Stimulated activated CD8-positive, alpha-beta memory T cell treated with anti-CD3 and anti-CD28 coated beads, Interleukin-4, amount 100 ng/mL, for 24 hours (primary cell): ENCODE data around the gene NFATC3.
A peak's percentile ranks its signal among the peaks of the same experiment; 100 is the strongest.

Source experiments
- DNase-seq: peaks from one replicate; pipeline ENCODE4 v3.0.0-alpha.2; 2020; ENCODE audit warnings: low read depth

Gene NFATC3

DNA sequence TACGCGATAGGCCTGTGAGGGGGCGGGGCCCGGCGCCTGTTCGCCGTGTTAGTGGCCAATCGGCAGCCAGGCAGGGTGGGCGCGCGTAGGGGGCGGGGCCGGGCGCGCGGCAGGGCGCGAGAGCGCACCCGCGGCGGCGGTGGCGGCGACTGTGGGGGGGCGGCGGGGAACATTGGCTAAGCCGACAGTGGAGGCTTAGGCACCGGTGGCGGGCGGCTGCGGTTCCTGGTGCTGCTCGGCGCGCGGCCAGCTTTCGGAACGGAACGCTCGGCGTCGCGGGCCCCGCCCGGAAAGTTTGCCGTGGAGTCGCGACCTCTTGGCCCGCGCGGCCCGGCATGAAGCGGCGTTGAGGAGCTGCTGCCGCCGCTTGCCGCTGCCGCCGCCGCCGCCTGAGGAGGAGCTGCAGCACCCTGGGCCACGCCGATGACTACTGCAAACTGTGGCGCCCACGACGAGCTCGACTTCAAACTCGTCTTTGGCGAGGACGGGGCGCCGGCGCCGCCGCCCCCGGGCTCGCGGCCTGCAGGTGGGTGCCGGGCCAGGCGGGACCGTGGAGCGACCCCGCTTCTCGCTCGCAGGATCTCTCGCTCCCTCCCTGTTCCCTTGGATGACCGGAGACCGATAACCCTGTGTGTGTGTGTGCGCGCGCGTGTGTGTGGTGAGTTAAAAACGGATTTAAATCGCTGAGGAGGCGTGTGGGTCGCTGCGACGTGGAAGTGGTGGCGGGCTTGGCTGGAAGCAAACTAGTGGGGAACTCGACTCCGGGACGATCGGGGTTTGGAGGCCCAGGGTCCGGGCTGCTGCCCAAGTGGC is at the start of gene NFATC3:
Gene NFATC3, plus strand, starts transcription at position 112 of the 813 bp plus-strand sequence. Its CDS starts 312 bp downstream, at position 424.
- DNase-seq = peak; percentile 99

DNA sequence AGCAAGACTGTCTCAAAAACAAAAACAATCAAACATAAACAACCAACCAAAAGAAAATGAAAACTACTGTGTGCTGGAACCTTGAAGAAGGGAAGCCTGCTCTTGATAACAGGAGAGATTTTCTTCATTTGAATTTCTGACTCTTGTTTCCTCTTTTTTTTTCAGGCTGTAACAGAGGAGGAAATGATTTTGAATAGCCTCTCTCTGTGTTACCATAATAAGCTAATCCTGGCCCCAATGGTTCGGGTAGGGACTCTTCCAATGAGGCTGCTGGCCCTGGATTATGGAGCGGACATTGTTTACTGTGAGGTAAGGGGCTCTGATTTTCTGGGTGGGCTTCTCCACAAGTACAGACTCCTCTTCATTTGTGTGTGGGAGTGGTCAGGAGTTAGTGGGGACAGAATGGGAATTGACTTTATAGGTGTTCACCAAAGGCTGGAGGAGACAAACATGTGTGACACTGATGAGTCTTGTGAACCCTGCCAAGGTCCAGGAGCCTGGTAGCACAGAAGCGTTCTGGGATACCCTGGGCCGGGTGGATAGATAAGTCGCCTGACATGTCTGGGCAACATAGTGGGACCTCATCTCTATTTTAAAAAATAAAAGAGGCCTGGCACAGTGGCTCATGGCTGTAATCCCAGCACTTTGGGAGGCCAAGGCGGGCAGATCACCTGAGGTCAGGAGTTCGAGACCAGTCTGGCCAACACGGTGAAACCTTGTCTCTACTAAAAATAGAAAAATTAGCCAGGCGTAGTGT is 47.2 kb upstream of the NFATC3 start:
- no peak for DNase-seq

DNA sequence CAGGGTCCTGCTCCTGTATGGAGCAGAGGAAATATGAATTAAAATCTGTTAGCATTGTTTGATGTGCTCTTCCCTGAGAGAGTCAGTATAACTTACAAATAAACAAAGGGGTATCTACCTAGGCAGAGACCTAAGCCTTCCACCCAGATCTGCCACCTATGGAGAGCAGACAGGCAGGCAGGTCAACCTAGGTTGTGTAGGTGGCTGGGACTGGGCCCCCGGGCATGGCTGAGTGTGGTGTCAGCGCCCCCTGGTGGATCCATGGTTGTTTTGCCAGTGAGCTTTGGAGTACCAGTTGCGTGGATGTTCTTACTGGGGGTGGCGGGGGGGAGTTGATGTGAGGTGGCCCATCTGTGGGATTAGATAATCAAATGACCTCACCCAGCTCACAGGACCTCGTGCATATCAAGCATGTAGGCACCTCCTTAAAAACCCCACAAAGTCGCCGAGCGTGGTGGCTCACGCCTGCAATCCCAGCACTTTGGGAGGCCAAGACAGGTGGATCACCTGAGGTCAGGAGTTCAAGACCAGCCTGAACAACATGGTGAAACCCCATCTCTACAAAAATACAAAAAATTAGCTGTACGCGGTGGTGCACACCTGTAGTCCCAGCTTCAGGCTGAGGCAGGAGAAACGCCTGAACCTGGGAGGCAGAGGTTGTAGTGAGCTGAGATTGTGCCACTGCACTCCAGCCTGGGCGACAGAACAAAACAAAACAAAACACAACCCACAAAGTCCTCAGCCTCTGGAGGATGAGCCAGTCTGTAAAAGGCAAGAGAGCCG is 44.5 kb upstream of the NFATC3 start:
- peak; percentile 82 for DNase-seq

DNA sequence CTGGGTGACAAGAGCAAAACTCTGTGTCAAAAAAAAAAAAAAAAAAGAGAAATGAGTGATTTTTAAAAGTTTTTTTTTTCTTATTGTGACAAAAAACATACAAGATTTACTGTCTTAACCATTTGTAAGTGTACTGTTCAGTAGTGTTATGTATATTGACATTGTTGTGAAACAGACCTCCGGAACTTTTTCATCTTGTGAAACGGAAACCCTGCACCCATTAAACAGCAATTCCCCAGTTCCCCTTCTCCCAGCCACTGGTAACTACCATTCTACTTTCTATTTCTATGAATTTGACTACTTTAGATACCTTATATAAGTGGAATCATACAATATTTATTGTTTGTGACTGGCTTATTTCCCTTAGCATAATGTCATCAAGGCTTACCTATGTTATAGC is 43.4 kb upstream of the NFATC3 start:
- DNase-seq = no peak

DNA sequence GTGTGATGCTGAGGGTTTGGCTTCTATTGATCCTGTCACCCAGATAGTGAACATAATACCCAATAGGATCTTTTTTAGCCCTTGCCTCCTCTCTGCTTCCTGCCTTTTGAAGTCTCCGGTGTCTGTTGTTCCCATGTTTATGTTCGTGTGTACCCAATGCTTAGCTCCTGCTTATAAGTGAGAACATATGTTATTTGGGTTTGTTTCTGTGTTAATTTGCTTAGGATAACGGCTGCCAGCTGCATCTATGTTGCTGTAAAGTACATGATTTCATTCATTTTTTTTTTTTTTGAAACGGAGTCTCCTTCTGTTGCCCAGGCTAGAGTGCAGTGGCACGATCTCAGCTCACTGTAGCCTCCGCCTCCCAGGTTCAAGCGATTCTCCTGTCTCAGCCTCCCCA is 39.1 kb upstream of the NFATC3 start:
- DNase-seq = no peak

DNA sequence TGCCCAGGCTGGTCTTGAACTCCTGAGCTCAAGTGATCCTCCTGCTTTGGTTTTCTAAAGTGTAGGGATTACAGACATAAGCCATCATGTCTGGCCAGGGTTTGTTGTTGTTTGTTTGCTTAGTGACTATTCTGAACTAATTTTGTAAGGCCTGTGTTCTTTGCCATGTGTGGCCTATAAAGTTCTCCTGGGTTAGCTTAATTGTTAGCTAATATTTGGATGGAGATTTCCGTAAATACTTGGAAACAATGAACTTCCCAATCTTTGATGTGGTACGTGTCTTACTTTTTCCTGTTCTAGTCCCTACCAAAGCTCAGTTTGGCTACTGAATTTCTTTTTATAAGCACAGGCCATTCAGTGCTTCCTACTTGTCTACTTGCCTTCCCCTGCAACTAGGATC is 37.2 kb upstream of the NFATC3 start:
- DNase-seq = no peak

DNA sequence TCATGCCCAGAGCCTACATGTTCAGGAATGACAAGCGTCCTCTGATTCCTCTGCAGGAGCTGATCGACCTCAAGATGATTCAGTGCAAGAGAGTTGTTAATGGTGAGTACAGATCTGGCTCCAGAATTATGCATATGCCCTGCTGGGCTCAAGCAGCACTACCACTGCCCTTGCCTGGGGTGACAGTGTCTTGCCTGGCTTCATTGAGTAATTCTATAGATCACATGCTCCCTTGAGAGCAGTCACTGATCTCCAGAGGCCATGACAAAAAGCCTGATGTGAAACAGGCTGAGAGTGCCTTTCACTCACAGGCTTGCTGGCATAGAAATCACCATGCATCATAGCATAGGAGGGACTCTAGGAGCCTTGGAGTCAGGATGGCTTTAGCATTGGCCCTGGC is 35.7 kb upstream of the NFATC3 start:
- DNase-seq = no peak

DNA sequence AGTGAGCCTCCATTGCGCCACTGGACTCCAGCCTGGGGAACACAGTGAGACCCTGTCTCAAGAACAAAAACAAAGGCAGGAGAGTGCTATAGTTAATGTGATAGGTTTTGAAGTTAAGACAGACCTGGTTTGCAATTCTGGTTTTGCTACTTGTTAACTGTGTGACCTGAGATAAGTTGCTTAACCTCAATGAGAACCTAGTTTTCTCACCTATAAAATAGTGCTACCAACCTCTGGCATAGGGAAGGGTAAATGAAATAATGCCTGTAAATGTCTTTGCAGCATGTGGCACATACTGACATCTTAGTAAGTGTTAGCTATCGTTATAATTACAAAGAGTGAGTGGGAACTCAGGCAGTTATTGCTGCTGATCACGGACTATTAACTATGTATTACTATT is 29.8 kb upstream of the NFATC3 start:
- DNase-seq = no peak

DNA sequence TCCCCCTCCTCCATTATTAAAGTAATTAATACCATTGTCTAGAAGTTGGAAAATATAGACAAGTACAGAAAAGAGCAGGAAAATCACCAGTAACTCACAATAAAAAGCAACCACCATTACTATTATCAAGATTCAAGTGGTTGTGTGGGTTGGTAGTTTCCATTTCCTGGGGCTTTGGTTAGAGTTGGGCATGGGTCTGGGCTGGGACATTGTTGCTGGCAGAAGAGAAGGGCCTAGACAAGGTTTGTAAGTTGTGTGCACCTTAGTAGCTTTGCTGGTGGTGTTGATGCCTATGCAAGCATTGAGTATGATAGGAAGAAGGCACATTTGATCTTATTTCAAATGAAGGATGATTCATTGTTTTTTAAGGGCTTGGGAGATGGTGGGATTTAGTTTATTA is 25.4 kb upstream of the NFATC3 start:
- no peak for DNase-seq

DNA sequence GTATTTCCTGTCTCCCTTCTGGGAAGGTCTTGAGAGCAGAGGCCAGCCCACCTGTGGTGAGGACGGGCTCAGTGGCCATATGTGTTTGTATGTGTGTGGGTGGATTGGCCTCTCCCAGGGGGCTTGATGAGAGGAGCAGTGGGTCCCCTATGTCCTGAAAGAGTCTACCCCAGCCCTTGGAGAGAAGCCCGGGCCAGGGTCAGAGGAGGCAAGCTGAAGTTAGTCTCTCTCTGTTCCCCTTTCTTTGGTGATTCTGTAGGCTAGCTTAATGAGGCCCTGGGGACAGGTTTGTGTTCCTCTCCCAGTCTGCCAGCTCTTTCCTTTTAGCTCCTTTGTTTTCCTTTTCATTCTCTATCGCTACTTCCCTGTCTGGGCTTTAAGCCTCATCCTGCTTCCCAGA is 23.8 kb upstream of the NFATC3 start:
- DNase-seq = no peak

DNA sequence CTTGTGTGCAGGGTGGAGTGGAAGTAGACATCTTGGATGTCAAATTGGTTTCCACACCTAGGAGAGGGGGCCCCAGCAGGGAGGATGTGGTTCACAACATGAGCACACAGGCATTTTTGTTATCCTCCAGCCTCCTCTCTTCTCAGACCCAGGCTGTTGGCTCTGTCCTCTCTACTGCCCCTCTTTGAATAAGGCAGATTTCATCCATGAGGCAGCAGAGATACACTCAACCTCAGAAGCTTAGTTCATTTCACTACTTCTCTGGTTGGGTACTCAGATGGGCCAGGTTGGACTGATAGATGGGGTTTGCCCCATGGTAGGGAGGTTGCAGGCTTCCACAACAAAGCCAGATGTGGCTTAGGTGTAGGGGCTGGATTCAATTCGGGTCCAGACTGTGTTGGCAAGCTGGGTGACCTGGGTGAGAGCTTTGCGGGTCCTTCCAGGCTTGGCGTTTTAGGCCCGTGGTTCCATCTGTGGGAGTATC is 22.2 kb upstream of the NFATC3 start:
- no peak for DNase-seq

DNA sequence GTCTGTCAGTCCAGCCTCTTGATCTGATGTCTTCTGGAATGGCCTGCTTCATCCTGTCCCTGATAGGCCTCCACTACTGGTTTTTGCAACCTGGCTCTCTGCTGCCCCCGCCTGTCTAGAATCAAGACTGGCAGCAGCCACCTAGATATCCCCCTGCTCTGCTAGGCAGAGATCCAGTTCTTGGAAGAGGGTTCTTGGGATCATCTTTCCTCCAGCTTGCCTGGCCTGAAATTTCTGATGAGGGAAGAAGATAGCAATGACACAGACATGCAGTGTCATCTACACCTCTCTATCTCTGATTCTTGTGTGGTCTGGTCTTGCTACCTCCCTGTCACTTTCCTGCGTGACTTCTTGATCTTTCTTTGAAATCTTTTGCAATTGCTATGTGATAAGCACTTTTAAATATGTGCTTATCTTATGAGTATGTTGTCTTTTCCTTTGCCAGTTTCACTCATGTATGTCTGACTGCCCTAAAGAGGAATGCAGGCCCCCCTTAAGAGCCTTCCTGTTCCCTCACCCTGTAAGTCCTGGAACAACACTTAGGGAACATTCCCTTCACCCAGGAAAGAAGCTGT is 20.3 kb upstream of the NFATC3 start:
- DNase-seq = peak; percentile 51

DNA sequence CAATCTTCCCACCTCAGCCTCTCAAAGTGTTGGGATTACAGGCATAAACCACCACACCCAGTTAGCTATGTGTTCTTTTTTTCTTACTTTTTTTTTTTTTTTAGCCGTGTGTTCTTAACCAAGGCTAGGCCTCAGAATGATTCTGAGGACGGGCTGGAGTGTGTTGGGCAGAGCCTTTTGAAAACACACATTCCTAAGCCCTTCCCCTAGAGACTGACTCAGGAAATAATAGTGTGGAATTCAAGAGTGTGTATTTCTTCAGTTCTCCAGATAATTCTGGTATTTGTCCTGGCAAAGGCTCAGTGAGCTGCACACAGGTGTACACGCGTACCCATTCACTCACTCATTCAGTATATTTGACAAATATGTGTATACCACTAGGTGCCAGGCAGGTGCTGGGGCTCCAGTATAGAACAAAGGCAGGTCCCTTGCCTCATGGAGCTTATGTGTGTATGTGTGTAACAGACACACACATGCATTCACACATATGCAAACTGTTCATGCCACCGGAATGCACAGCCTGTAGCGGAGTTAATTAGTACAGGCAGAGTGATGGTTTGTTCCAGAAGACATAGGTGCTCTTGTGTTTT is 19.4 kb upstream of the NFATC3 start:
- DNase-seq = no peak

DNA sequence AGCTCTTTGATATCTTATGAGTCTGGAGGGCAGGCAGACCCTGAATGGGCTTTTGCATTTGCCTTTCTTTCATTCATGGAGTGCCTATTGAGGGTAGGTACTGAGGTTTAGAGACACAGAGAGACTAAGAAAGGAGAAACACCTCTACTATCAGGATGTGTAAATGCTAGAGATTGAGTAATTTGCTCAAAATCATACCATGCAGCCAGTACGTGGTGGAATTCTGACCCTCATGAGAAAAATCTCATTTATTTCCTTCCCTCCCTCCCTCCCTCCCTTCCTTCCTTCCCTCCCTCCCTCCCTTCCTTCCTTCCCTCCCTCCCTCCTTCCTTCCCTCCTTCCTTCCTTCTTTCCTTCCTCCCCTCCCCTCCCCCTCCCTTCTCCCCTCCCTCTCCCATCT is 18.4 kb upstream of the NFATC3 start:
- DNase-seq = no peak

DNA sequence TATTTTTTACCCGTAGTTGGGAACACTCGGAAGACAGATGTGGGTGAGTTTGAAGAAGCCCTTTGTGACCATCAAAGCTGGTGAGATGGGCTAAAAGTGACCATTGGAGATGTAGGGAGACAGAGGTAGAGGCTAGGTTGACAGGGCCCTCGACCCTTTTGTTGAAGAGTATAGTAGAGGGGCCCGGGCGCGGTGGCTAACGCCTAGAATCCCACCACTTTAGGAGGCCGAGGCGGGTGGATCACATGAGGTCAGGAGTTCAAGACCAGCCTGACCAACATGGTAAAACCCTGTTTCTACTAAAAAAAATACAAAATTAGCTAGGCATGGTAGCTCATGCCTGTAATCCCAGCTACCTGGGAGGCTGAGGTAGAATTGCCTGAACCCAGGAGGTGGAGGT is 16.2 kb upstream of the NFATC3 start:
- DNase-seq = no peak

DNA sequence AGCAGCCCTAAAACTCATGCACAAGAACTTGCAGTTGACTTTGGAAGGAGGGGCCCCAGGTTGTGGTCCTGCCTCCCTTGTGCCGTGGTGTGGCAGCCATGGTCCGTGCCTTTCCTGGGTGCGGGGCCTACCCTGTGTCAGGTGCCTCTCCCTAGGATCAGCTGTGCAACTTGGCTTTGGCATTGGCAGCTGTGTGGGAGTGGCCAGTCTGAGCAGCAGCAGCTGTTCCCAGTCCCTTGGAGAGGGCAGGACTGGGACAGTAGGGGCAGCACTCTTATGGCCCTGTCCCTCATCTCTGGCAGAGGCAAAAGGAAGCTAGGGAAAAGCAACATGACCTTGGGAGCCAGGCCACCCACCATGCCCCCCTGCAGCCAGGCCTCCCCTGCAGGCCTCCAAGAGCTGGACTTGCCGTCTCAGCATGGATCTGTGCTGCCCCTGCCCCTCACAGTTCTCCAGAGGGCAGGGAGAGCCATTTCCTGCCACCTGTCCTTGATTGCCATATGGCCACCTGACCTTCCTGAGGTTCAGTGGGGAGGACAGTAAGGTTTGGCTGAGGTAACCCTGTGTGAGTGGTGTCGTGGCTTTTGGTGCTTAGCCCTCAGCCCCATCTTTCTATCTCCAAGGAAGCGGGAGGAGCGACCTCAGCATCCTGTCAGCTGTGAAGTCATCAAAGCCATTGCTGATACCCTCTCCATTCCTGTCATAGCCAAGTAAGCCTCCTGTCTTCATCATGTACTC is 15.5 kb upstream of the NFATC3 start:
- no peak for DNase-seq

DNA sequence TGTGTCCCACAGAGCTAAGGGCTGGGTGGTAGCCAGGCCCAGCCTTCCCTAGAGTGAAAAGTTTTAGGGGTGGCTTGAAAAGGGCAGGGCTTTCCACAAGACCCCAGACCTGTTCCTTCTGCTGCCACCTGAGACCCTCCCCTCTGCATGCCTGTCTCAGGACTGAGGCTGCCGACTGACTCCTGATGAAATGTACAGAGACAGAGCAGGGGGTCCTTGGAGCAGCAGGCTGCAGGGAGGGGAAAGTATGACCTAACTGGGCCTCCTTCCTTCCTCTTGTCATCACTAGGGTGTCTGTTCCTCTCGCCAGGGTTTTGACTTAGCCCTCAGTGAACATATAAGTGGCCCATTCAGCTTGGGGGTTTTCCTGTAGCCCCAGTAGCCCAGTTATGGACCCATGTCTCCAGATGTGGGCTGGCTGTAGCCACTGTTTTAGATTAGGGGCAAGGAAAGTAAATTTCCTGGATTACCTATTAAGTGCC is 14.9 kb upstream of the NFATC3 start:
- DNase-seq = no peak

DNA sequence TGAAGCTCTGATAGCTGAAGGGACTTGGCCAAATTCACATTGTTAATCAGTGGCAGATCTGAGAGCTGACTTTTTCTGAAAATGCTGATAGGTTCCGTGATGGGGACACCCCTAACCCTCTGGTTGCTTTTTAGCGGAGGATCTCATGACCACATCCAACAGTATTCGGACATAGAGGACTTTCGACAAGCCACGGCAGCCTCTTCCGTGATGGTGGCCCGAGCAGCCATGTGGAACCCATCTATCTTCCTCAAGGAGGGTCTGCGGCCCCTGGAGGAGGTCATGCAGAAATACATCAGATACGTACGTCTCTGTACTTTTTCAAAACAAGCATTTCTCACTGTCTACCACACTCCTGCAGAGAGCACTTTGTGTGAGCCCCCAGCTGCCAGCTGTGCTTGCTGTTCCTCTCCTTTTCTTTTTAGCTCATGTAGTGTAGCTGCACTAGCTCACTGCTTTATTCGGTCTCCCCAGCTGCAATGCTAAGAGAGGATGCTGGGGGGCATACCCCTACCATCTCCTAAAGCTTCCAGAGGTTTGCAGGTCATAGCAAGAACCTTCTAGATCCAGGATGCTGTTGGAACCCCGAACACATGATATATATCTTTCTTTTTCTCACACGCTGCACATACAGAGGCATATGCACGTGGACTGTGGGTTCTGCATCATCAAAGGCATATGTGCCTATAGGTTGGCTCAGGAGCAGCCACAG is 14.2 kb upstream of the NFATC3 start:
- no peak for DNase-seq

DNA sequence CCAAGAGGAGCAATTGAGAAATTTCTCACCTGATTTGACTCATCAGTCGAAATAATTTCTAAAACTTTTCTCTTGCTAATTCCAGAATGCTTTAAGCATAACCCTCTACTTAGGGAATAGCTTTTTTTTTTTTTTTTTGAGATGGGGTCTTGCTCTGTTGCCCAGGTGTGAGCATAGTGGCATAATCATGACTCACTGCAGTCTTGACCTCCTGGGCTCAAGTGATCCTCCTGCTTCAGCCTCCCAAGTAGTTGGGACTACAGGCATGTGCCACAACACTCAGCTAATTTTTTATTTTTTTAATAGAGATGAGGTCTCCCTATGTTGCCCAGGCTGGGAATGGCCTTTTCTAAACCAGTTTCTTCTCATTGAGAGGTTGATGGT is 13.7 kb upstream of the NFATC3 start:
- no peak for DNase-seq

DNA sequence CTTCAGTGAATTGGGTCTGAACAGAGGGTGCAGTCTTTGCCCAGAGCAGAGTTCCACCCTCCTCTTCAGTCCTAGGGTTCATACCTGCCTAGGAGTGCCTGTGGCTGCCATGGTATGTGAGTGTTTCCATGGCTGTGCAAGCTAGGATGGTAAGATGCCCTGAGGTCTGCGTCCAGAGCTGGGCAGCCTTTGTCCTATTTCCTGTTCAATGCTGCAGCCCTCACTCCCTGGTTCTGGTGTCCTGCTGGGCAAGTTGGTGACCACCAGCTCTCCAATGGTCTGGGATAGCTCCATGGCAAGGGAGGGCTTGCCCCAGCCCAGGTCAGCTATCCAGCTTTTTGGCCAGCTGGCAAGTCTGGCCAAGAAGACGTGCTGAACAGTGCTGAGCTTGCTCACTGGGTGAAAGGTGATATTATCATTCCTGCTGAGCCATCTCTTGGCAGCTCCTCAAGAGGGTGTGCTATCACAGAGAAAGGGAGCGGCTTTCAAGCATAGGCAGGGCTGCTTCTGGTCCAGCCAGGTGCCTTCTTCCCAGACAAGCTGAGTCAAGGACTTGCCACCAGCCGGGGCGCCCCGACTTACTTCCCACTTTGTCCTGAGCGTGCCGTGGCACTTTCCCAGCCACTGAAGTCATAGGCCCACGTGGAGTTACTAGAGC is 13.0 kb upstream of the NFATC3 start:
- no peak for DNase-seq
